Choroid plexus epithelial cell (primary cell): ENCODE results near the gene KDM4C.

Experiments
- DNase-seq: peaks from one replicate; pipeline ENCODE4 v3.0.0-alpha.2; 2010; ENCODE audit warnings: low read depth
- H3K4me3 ChIP-seq: 2 replicates; pipeline ENCODE4 v1.5.1; 2011; ENCODE audit warnings: low read depth, mild to moderate bottlenecking, control low read depth, low read length, moderate library complexity
- CTCF ChIP-seq: conservative IDR thresholded peaks from 2 replicates; pipeline ENCODE4 v1.5.1; 2011; ENCODE audit warnings: low read depth, mild to moderate bottlenecking, control low read depth, inconsistent platforms, low read length, moderate library complexity

The KDM4C gene

GRCh38 chr9:6829027-6829426, 71.3 kb downstream of the KDM4C start:
- TF ChIP-seq CTCF, result peak; percentile 15
- no peak overlapping the region for H3K4me3 ChIP-seq
- DNase-seq, result peak; percentile 27

- no peak for TF ChIP-seq CTCF
- DNase-seq, result no peak
- H3K4me3 ChIP-seq, result no peak overlapping the region
Observed at GRCh38 chr9:6829536-6829935, 71.8 kb downstream of the KDM4C start.

GRCh38 chr9:6833518-6834192, 75.9 kb downstream of the KDM4C start:
- no peak for TF ChIP-seq CTCF

GRCh38 chr9:6834306-6834705, 76.5 kb downstream of the KDM4C start:
- no peak for DNase-seq
- TF ChIP-seq CTCF, result no peak
- H3K4me3 ChIP-seq, result no peak overlapping the region

More at GRCh38 chr9:6833518-6834192, 75.9 kb downstream of the KDM4C start:
- DNase-seq, result peak; percentile 53
- no peak overlapping the region for H3K4me3 ChIP-seq

GRCh38 chr9:6838158-6838557, 80.4 kb downstream of the KDM4C start:
- peak; percentile 55 for DNase-seq
- no peak overlapping the region for H3K4me3 ChIP-seq
- TF ChIP-seq CTCF, result no peak

GRCh38 chr9:6842584-6842947, 84.8 kb downstream of the KDM4C start:
- DNase-seq, result peak; percentile 64
- H3K4me3 ChIP-seq, result no peak overlapping the region
- no peak for TF ChIP-seq CTCF

GRCh38 chr9:6843742-6844141, 86.0 kb downstream of the KDM4C start:
- TF ChIP-seq CTCF, result no peak
- H3K4me3 ChIP-seq, result no peak overlapping the region
- DNase-seq, result no peak
